ENCODE measurements around the gene RNF121. TPM values are rescaled to one million over a fixed set of nuclear protein-coding genes. Genes with fewer than 3 reads are reported as not detected.

Gene RNF121
- total RNA-seq, 2 donors from 2014 or later, result 17.9 to 24.4 TPM

- no peaks in the 10 kb centered on the region for H3K27me3 ChIP-seq
- H3K9me3 ChIP-seq, result no peaks in the 10 kb centered on the region
- intact Hi-C loops (cut with DNase I), result no loop called here
- no peak overlapping the region for H3K4me3 ChIP-seq
- whole genome bisulfite sequencing, 2 donors, result 38 to 44% methylated on average over 2 of the region's 2 CpGs
- H3K36me3 ChIP-seq (replicated peaks in 1 of 2; ENCODE audit: insufficient read depth in 1 of 2, low read depth in 2 of 2), result peaks cover 0 to 4% of the 10 kb centered on the region in 2 donors
- ATAC-seq, result no peak
- no peaks in the 10 kb centered on the region for H3K4me1 ChIP-seq
- H3K27ac ChIP-seq, result no peak overlapping the region
- DNase-seq, result no peak
- TF ChIP-seq POLR2A (IDR thresholded peaks at IDR 0.05), result no peak
- TF ChIP-seq, protein P1, sequence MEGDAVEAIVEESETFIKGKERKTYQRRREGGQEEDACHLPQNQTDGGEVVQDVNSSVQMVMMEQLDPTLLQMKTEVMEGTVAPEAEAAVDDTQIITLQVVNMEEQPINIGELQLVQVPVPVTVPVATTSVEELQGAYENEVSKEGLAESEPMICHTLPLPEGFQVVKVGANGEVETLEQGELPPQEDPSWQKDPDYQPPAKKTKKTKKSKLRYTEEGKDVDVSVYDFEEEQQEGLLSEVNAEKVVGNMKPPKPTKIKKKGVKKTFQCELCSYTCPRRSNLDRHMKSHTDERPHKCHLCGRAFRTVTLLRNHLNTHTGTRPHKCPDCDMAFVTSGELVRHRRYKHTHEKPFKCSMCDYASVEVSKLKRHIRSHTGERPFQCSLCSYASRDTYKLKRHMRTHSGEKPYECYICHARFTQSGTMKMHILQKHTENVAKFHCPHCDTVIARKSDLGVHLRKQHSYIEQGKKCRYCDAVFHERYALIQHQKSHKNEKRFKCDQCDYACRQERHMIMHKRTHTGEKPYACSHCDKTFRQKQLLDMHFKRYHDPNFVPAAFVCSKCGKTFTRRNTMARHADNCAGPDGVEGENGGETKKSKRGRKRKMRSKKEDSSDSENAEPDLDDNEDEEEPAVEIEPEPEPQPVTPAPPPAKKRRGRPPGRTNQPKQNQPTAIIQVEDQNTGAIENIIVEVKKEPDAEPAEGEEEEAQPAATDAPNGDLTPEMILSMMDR (IDR thresholded peaks at IDR 0.05), result no peak
These were observed 58.7 kb downstream of the RNF121 start for GRCh38 chr11:71987521-71987920.

- DNase-seq (no peak), ATAC-seq (no peak)
- H3K4me1 ChIP-seq, result no peaks in the 10 kb centered on the region
- no peak overlapping the region for H3K4me3 ChIP-seq
- 63% methylated on average over 3 of the region's 3 CpGs for WGBS, 2 donors
- no peaks in the 10 kb centered on the region for H3K27me3 ChIP-seq
- H3K27ac ChIP-seq, result no peak overlapping the region
- TF ChIP-seq, protein P1 (IDR thresholded peaks at IDR 0.05), result no peak
- TF ChIP-seq POLR2A (IDR thresholded peaks at IDR 0.05), result no peak
- H3K9me3 ChIP-seq, result no peaks in the 10 kb centered on the region
- intact Hi-C loops (cut with DNase I), result no loop called here
- peaks cover 0 to 4% of the 10 kb centered on the region in 2 donors for H3K36me3 ChIP-seq (replicated peaks in 1 of 2; ENCODE audit: insufficient read depth in 1 of 2, low read depth in 2 of 2)
These were observed 59.2 kb downstream of the RNF121 start for GRCh38 chr11:71988050-71988449.

DNA sequence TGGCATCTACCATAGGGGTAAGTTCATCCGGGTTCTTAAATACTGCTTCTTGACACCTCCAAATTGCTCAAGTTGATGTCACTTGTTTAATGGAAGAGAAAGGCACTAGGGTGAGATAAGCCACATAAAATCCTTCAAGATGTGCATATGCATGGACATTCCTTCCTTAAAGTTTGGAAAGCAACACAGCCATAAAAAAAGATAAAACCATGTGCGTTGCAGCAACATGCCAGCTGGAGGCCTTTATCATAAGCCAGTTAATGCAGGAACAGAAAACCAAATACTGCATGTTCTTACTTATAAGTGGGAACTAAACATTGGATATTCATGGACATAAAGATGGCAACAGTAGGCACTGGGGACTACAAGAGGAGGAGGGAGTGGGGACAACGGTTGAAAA is 61.9 kb downstream of the RNF121 start:
- peaks cover 0 to 4% of the 10 kb centered on the region in 2 donors for H3K36me3 ChIP-seq (replicated peaks in 1 of 2; ENCODE audit: insufficient read depth in 1 of 2, low read depth in 2 of 2)
- H3K27me3 ChIP-seq, result no peaks in the 10 kb centered on the region
- 61 to 63% methylated on average over 3 of the region's 3 CpGs for WGBS, 2 donors
- H3K4me1 ChIP-seq, result no peaks in the 10 kb centered on the region
- ATAC-seq, result no peak
- no peaks in the 10 kb centered on the region for H3K9me3 ChIP-seq
- TF ChIP-seq, protein P1 (IDR thresholded peaks at IDR 0.05), result no peak
- no peak for TF ChIP-seq POLR2A (IDR thresholded peaks at IDR 0.05)
- intact Hi-C loops (cut with DNase I), result no loop called here
- no peak overlapping the region for H3K27ac ChIP-seq
- no peak overlapping the region for H3K4me3 ChIP-seq
- no peak for DNase-seq

- intact Hi-C loops (cut with DNase I), result no loop called here
- H3K4me1 ChIP-seq, result no peaks in the 10 kb centered on the region
- ATAC-seq (no peak), DNase-seq (no peak)
- no peaks in the 10 kb centered on the region for H3K27me3 ChIP-seq
- H3K27ac ChIP-seq, result peak overlapping the region in 1 of 4 donors; percentile 35
- TF ChIP-seq, protein P1 (IDR thresholded peaks at IDR 0.05), result no peak
- TF ChIP-seq POLR2A (IDR thresholded peaks at IDR 0.05), result no peak
- 65 to 83% methylated on average over 3 of the region's 3 CpGs for WGBS, 2 donors
- H3K4me3 ChIP-seq, result no peak overlapping the region
- H3K9me3 ChIP-seq, result no peaks in the 10 kb centered on the region
- H3K36me3 ChIP-seq (replicated peaks in 1 of 2; ENCODE audit: insufficient read depth in 1 of 2, low read depth in 2 of 2), result peaks cover 0 to 4% of the 10 kb centered on the region in 2 donors
These were observed 62.6 kb downstream of the RNF121 start for GRCh38 chr11:71991494-71991893.

DNA sequence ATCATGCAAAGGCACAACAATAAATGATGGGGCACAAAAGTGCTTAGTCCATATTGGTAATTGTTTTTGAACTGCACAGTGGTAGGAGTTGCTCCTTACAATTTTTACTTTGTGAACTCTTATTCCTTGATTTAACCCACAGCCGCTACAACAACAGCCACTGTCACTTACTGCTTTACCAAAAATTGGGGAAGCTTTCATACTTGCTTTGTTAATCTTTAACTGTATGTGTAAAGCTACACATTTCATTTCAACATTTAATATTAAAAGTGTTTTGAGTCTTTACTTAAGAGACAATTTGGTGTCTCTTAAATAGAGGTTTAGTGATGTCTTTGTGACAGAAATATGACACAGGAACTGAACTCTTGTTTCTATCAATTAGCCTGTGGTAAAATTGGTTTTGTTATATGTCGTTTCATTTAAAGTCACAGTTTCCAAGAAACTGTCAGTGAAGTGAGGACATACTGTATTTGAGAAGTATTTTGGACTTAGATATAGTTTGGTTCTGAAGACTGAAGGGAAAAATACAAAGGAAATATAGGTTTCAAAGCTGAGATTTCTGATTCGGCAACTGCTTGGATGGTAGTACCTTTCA is 63.4 kb downstream of the RNF121 start:
- Histone ChIP-seq H3K27ac (no peak overlapping the region), H3K4me3 (no peak overlapping the region), H3K4me1 (no peaks in the 10 kb centered on the region), H3K36me3 (replicated peaks in 1 of 2; ENCODE audit: insufficient read depth in 1 of 2, low read depth in 2 of 2) (peaks cover 0 to 4% of the 10 kb centered on the region in 2 donors), H3K27me3 (no peaks in the 10 kb centered on the region), H3K9me3 (no peaks in the 10 kb centered on the region)
- 69 to 76% methylated on average over 3 of the region's 3 CpGs for WGBS, 2 donors
- intact Hi-C loops (cut with DNase I), result no loop called here
- TF ChIP-seq, protein P1 (IDR thresholded peaks at IDR 0.05), result no peak
- TF ChIP-seq POLR2A (IDR thresholded peaks at IDR 0.05), result no peak
- no peak for DNase-seq
- ATAC-seq, result no peak
